Adrenal gland (tissue), 12 donors: Measurements from ENCODE around the gene ACOX2. TPM values are rescaled to one million over a fixed set of nuclear protein-coding genes. Genes with fewer than 3 reads are reported as not detected.
A peak's percentile ranks its signal among the peaks of the same experiment; 100 is the strongest.

Experiments used
- DNase-seq, 7 donors: peaks; one replicate each; pipeline ENCODE4 v3.0.0-alpha.2; 2019 to 2020
- H3K27ac ChIP-seq, 5 donors: fragments of 200-600 bp; sonication (generic) in 4 of 5; 1 replicate in 3 of 5; 2 replicates in 2 of 5; pipeline versions ENCODE4 v1.5.1 to v1.8.0; 2016 to 2020; ENCODE audit warnings: mild to moderate bottlenecking in 1 of 5
- H3K27me3 ChIP-seq: fragments of 200-600 bp; 2 replicates; pipeline ENCODE4 v1.8.0; 2021
- H3K36me3 ChIP-seq, 2 donors: fragments of 200-600 bp; replicated peaks in 1 of 2; 1 replicate in 1 of 2; 2 replicates in 1 of 2; pipeline versions ENCODE4 v1.5.1 to v1.8.0; 2018 to 2022
- H3K4me1 ChIP-seq, 2 donors: fragments of 200-600 bp; replicated peaks in 1 of 2; 1 replicate in 1 of 2; 2 replicates in 1 of 2; pipeline versions ENCODE4 v1.5.1 to v1.8.0; 2018 to 2021
- H3K4me3 ChIP-seq, 4 donors: fragments of 200-600 bp; sonication (generic) in 3 of 4; one replicate each; pipeline ENCODE4 v1.5.1; 2016 to 2018
- H3K9me3 ChIP-seq, 3 donors: fragments of 200-600 bp; sonication (generic) in 1 of 3; replicated peaks in 1 of 3; 1 replicate in 2 of 3; 2 replicates in 1 of 3; pipeline versions ENCODE4 v1.5.1 to v1.8.0; 2016 to 2021
- CTCF ChIP-seq, 6 experiments: fragments of 450-650 bp in 4 of 6; fragments of 200-600 bp in 2 of 6; sonication (generic) in 1 of 6; IDR thresholded peaks; 1 replicate in 5 of 6; 2 replicates in 1 of 6; pipeline versions ENCODE4 v1.5.1 to v1.8.0; 2016 to 2021; ENCODE audit warnings: antibody characterized with exemption in 6 of 6, mild to moderate bottlenecking in 2 of 6, moderate library complexity in 1 of 6
- POLR2A ChIP-seq, 2 donors: fragments of 450-650 bp; IDR thresholded peaks; one replicate each; pipeline ENCODE4 v1.6.1; 2017; ENCODE audit warnings: antibody characterized with exemption in 2 of 2, mild to moderate bottlenecking in 2 of 2, moderate library complexity in 1 of 2
- WGBS, 4 donors: extraction: QIAGEN DNeasy Blood & Tissue Kit in 2 of 4; methylation state at CpG; one replicate each; pipeline versions ENCODE4 v1.1.5 to v1.1.7; 2013 to 2017; 5-methylcytosine and 5-hydroxymethylcytosine counted together
- intact Hi-C, 2 donors: fragments of 100-400 bp; cut with DNase I; formaldehyde crosslinking; loops; one replicate each; pipeline versions ENCODE4 v1.14.1 to v1.15.0; 2022 to 2023
- polyA plus RNA-seq, 3 donors: library from polyadenylated mRNA; stranded (reverse); fragments of 200-250 nt in 2 of 3; fragments of 350-450 nt in 1 of 3; fragmentation: Illumina TruSeq in 1 of 3; extraction: RNeasy Lipid Tissue Mini Kit (QIAGEN cat#74804) in 1 of 3; gene quantifications; one replicate each; pipeline ENCODE4 v1.2.3, GENCODE V29; 2013 to 2014
- total RNA-seq, 9 donors: library from RNA; depleted of rRNA in 4 of 9; stranded (reverse); fragments of >200 nt in 4 of 9; fragments of 120-200 nt in 1 of 9; fragmentation: NEBNext Ultra II Directional in 1 of 9; extraction: Animal tissue kit (Norgen Biotek cat#: 25700) in 1 of 9; gene quantifications; one replicate each; pipeline versions ENCODE4 v1.1.0 to v1.2.4, GENCODE V29; 2013 to 2023
- donor health status: healthy with polysubstance abuse.
- donor health status: Bipolar disorder and iron deficiency.
- donor health status: DM: yes; HTN: yes; CAD: no.
- donor health status: DM: no; HTN: no; CAD: no.
- donor health status: DM: no; HTN: no; CAD: no.
- donor health status: DM: yes; HTN: yes; CAD: no.

ACOX2 gene
- total and polyA plus RNA-seq, 12 donors = 8.1 to 65.5 (median 32.8) TPM

DNA sequence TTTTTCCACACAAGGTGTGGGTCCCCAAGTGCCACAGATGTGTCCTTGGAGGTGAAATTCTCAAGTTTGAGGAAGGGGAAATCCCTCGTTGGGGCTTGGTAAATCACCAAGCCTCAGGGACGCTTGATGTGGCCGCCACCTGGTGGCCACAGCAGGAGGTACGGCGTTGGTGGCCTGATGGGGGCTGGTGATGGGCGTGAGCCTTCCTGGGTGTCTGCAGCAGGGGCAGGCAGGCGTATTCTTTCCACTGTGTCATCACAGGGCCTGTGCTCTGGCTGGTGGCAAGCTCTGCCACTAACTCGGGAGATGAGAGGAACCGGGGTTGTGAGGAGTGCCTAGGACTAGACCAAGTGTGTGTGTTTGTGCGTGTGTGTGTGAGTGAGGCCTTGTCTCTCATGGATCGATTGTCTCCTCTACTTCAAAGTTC, 4.2 kb downstream of the ACOX2 start:
- WGBS, 4 donors = 20 to 27% (median 21%) methylated on average over 7 to 11 of the region's 11 CpGs
- Histone ChIP-seq H3K27ac (peak overlapping the region in 1 of 5 donors; percentile 36), H3K4me1 (peaks cover 18 to 30% of the 10 kb centered on the region in 2 donors), H3K27me3 (no peaks in the 10 kb centered on the region), H3K4me3 (no peak overlapping the region), H3K9me3 (no peaks in the 10 kb centered on the region), H3K36me3 (peaks cover 0 to 13% of the 10 kb centered on the region in 2 donors)
- intact Hi-C loops = loop anchor here (5.0 to 10.0 kb wide), 4 partner anchors 68 to 218 kb away; no protein-coding TSS in a partner anchor
- TF ChIP-seq POLR2A (IDR thresholded peaks at IDR 0.05) = no peak
- TF ChIP-seq CTCF (IDR thresholded peaks at IDR 0.05) = peak; percentile 85 to 94 (median 93)
- DNase-seq = peak; percentile 76 to 87 (median 79)

- no peak for DNase-seq
- H3K36me3 ChIP-seq = peaks cover 0 to 13% of the 10 kb centered on the region in 2 donors
- H3K27ac ChIP-seq = no peak overlapping the region
- intact Hi-C loops = loop anchor here (5.0 to 10.0 kb wide), 4 partner anchors 67 to 217 kb away; no protein-coding TSS in a partner anchor
- no peaks in the 10 kb centered on the region for H3K9me3 ChIP-seq
- peaks cover 15 to 27% of the 10 kb centered on the region in 2 donors for H3K4me1 ChIP-seq
- no peaks in the 10 kb centered on the region for H3K27me3 ChIP-seq
- TF ChIP-seq POLR2A (IDR thresholded peaks at IDR 0.05) (no peak), CTCF (IDR thresholded peaks at IDR 0.05) (no peak)
- H3K4me3 ChIP-seq = no peak overlapping the region
- 75 to 85% (median 82%) methylated on average over 2 of the region's 2 CpGs for WGBS, 4 donors
Observed at GRCh38 chr3:58531956-58532355, 5.0 kb downstream of the ACOX2 start.

DNA sequence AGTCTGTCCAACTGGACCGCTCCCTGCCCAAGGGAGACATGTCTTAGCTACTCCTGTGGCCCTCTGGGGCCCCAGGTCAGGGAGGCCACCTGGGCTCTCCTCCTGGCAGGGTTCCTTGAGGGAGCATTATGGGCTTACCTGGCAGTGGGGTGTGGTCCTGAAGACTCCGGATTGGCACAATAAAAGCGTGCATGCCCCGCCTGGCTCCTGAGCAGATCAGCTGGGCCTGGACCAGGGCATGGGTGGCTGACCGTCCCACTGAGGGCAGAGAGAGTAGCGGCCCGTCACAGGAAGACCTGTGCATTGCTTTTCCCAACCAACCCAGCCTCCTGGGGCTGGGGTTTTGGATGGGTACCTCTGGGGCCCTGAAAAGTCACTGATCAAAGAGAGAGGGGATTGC, 5.4 kb downstream of the ACOX2 start:
- 94 to 100% (median 95%) methylated on average over 1 to 7 of the region's 7 CpGs; no CpG with 5 or more reads in 1 of the 4 donors for WGBS, 4 donors
- no peaks in the 10 kb centered on the region for H3K9me3 ChIP-seq
- no peaks in the 10 kb centered on the region for H3K27me3 ChIP-seq
- TF ChIP-seq CTCF (IDR thresholded peaks at IDR 0.05) (no peak), POLR2A (IDR thresholded peaks at IDR 0.05) (no peak)
- H3K4me1 ChIP-seq = peaks cover 11 to 24% of the 10 kb centered on the region in 2 donors
- no peak for DNase-seq
- H3K4me3 ChIP-seq = no peak overlapping the region
- H3K27ac ChIP-seq = no peak overlapping the region
- intact Hi-C loops = loop anchor here (5.0 to 10.0 kb wide), 4 partner anchors 67 to 217 kb away; no protein-coding TSS in a partner anchor
- H3K36me3 ChIP-seq = peaks cover 0 to 13% of the 10 kb centered on the region in 2 donors

DNA sequence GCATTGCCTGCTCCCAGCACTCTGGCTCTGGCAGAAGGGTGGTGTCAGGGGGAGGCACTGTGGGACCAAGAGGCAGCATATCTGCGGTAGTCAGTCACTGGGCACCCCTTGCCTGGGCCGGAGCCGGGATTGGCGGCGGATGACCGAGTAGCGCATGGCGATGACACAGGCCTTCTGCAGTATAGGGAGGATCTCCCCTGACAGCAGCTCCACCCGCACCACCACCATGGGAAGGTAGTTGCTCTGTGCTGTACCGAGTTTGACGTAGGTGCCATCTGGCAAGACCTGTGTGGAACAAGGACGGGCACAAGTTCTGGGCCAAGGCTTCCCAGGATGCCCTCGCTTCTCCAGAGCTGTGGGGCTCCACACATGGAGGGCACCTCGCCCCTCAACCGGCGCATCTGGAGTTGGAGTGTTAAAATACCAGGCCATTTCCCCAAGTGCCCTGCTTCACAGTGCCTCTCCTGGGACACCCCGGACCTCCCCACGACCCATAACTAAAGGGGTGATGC, 6.6 kb downstream of the ACOX2 start:
- Histone ChIP-seq H3K36me3 (peaks cover 0 to 17% of the 10 kb centered on the region in 2 donors), H3K4me3 (no peak overlapping the region), H3K9me3 (no peaks in the 10 kb centered on the region), H3K27ac (no peak overlapping the region), H3K4me1 (peaks cover 0 to 13% of the 10 kb centered on the region in 2 donors), H3K27me3 (no peaks in the 10 kb centered on the region)
- WGBS, 4 donors = 87 to 99% (median 91%) methylated on average over 6 to 18 of the region's 18 CpGs
- DNase-seq = no peak
- TF ChIP-seq CTCF (IDR thresholded peaks at IDR 0.05) = no peak
- no peak for TF ChIP-seq POLR2A (IDR thresholded peaks at IDR 0.05)
- intact Hi-C loops = loop anchor here (5.0 to 10.0 kb wide), 4 partner anchors 66 to 216 kb away; no protein-coding TSS in a partner anchor
